IMR-90 (cell line): ENCODE results near the gene KCNK6. TPM values are rescaled to one million over a fixed set of nuclear protein-coding genes. Genes with fewer than 3 reads are reported as not detected.

ENCODE experiments used
- ATAC-seq: fragments of 200-7000 bp; cut with Tn5 transposase; 2 replicates; pipeline ENCODE4 v1.9.1; 2020; ENCODE audit warnings: low read depth, mild to moderate bottlenecking, moderate library complexity
- BruUV-seq: library from RNA; stranded (reverse); fragments of 400-500 nt; replicated peaks from 2 replicates; lab custom pipeline; 2021; lab: Mats Ljungman, UMichigan
- CTCF ChIA-PET: fragments of 300-600 bp; formaldehyde crosslinking; extraction: SDS; loops from one replicate; lab custom pipeline; 2021; ENCODE audit warnings: antibody characterized with exemption; lab: Yijun Ruan, JAX
- POLR2A ChIA-PET: fragments of 300-600 bp; sonication (Branson Sonifier 250); formaldehyde crosslinking; loops from one replicate; lab custom pipeline; 2022; ENCODE audit warnings: antibody characterized with exemption; ENCODE audit not compliant: unreplicated experiment; lab: Charles Lee
- DNase-seq: peaks from one replicate; pipeline ENCODE4 v3.0.0; 2013
- H2AFZ ChIP-seq: replicated peaks from 2 replicates; pipeline ENCODE3; 2013; ENCODE audit warnings: low read length, mild to moderate bottlenecking; ENCODE audit not compliant: poor library complexity
- H2AK5ac ChIP-seq: 2 replicates; pipeline ENCODE4 v1.6.1; 2013; ENCODE audit warnings: low read depth, low read length, inconsistent platforms
- H2AK9ac ChIP-seq: replicated peaks from 2 replicates; pipeline ENCODE3; 2013; ENCODE audit warnings: mild to moderate bottlenecking, low read depth, low read length, moderate library complexity; ENCODE audit not compliant: poor library complexity
- H2BK120ac ChIP-seq: 2 replicates; pipeline ENCODE4 v1.6.1; 2013; ENCODE audit warnings: low read depth, low read length, inconsistent platforms
- H2BK15ac ChIP-seq: 3 replicates; pipeline ENCODE4 v1.6.1; 2013; ENCODE audit warnings: low read depth, low read length, inconsistent platforms
- H2BK20ac ChIP-seq: 2 replicates; pipeline ENCODE4 v1.6.1; 2013; ENCODE audit warnings: low read depth, mild to moderate bottlenecking, inconsistent platforms, low read length, moderate library complexity
- H2BK5ac ChIP-seq: 2 replicates; pipeline ENCODE4 v1.6.1; 2013; ENCODE audit warnings: mild to moderate bottlenecking, low read depth, low read length, inconsistent platforms; ENCODE audit not compliant: poor library complexity, severe bottlenecking
- H3K14ac ChIP-seq: replicated peaks from 2 replicates; pipeline ENCODE4 v1.6.1; 2013; ENCODE audit warnings: low read depth, low read length, inconsistent platforms
- H3K18ac ChIP-seq: 2 replicates; pipeline ENCODE4 v1.6.1; 2013; ENCODE audit warnings: low read depth, low read length, control low read depth
- H3K23ac ChIP-seq: 2 replicates; pipeline ENCODE4 v1.6.1; 2013; ENCODE audit warnings: low read depth, low read length, inconsistent platforms
- H3K27ac ChIP-seq: 2 replicates; pipeline ENCODE4 v1.5.1; 2013; ENCODE audit warnings: mild to moderate bottlenecking, control low read depth, low read length; ENCODE audit not compliant: insufficient read depth
- H3K27me3 ChIP-seq: 2 replicates; pipeline ENCODE4 v1.6.1; 2013; ENCODE audit warnings: low read length; ENCODE audit not compliant: control insufficient read depth, insufficient read depth
- H3K36me3 ChIP-seq: 2 replicates; pipeline ENCODE4 v1.6.1; 2013; ENCODE audit warnings: low read length, mixed read lengths; ENCODE audit not compliant: control insufficient read depth, insufficient read depth
- H3K4ac ChIP-seq: 2 replicates; pipeline ENCODE4 v1.6.1; 2013; ENCODE audit warnings: low read depth, low read length, inconsistent platforms
- H3K4me1 ChIP-seq: 2 replicates; pipeline ENCODE4 v1.6.1; 2013; ENCODE audit warnings: low read length, mixed read lengths; ENCODE audit not compliant: control insufficient read depth, insufficient read depth
- H3K4me2 ChIP-seq: 2 replicates; pipeline ENCODE4 v1.6.1; 2013; ENCODE audit warnings: low read depth, mild to moderate bottlenecking, control low read depth, low read length, moderate library complexity
- H3K4me3 ChIP-seq: 2 replicates; pipeline ENCODE4 v1.5.1; 2013; ENCODE audit warnings: low read depth, mild to moderate bottlenecking, control low read depth, low read length, moderate library complexity; ENCODE audit not compliant: insufficient read depth
- H3K56ac ChIP-seq: 2 replicates; pipeline ENCODE4 v1.6.1; 2013; ENCODE audit warnings: low read length, inconsistent platforms; ENCODE audit not compliant: insufficient read depth; ENCODE audit errors: extremely low read depth
- H3K79me1 ChIP-seq, 2 experiments: 2 replicates each; pipeline ENCODE4 v1.6.1; 2013; ENCODE audit warnings: low read length in 2 of 2, inconsistent platforms in 1 of 2, low read depth in 1 of 2
- H3K9ac ChIP-seq: 2 replicates; pipeline ENCODE4 v1.6.1; 2013; ENCODE audit warnings: low read depth, low read length, control low read depth
- H3K9me1 ChIP-seq: 2 replicates; pipeline ENCODE4 v1.6.1; 2013; ENCODE audit warnings: low read length, inconsistent platforms; ENCODE audit not compliant: insufficient read depth
- H3K9me3 ChIP-seq: 2 replicates; pipeline ENCODE4 v1.6.1; 2013; ENCODE audit warnings: low read length; ENCODE audit not compliant: control insufficient read depth, insufficient read depth
- H4K20me1 ChIP-seq: 2 replicates; pipeline ENCODE4 v1.6.1; 2013; ENCODE audit warnings: low read length, inconsistent platforms; ENCODE audit not compliant: insufficient read depth
- H4K5ac ChIP-seq: 2 replicates; pipeline ENCODE4 v1.6.1; 2013; ENCODE audit warnings: mild to moderate bottlenecking, low read depth, low read length, control low read depth
- H4K8ac ChIP-seq, 2 experiments: 2 replicates each; pipeline ENCODE4 v1.6.1; 2013; ENCODE audit warnings: low read depth in 2 of 2, low read length in 2 of 2, control low read depth in 1 of 2, inconsistent platforms in 1 of 2
- H4K91ac ChIP-seq: 2 replicates; pipeline ENCODE4 v1.6.1; 2013; ENCODE audit warnings: low read depth, low read length, inconsistent platforms; ENCODE audit not compliant: insufficient read depth
- SMC3 ChIP-seq: fragments of 150-350 bp; IDR thresholded peaks from 2 replicates; pipeline ENCODE4 v1.6.1; 2016; ENCODE audit warnings: low read depth, mild to moderate bottlenecking, antibody characterized with exemption, low read length, moderate library complexity
- WGBS, 2 experiments: methylation state at CpG; one replicate each; pipeline versions ENCODE4 v1.1.5 to v1.1.7; 2013; ENCODE audit warnings: missing lambda C conversion rate in 2 of 2; ENCODE audit not compliant: insufficient read length in 1 of 2; ENCODE audit errors: extremely low coverage in 2 of 2; 5-methylcytosine and 5-hydroxymethylcytosine counted together
- dilution Hi-C: fragments of 300-500 bp; cut with HindIII; formaldehyde crosslinking; loops from one replicate; pipeline ENCODE4 v1.14.3; 2018; ENCODE audit warnings: low sequenced_read_pairs; ENCODE audit not compliant: unreplicated experiment
- in situ Hi-C: fragments of 300-500 bp; cut with MboI; formaldehyde crosslinking; loops from 3 replicates; pipeline ENCODE4 v1.14.3; 2019; ENCODE audit warnings: low sequenced_read_pairs, inconsistent platforms, mixed read lengths
- intact Hi-C: fragments of 100-400 bp; cut with micrococcal nuclease; formaldehyde crosslinking; loops from 2 replicates; pipeline ENCODE4 v1.10.0; 2022
- polyA plus RNA-seq, 3 experiments: library from polyadenylated mRNA; depleted of rRNA; stranded (reverse); fragments of >200 nt; gene quantifications; 2 replicates each; pipeline ENCODE4 v1.2.3, GENCODE V29; 2012; ENCODE audit warnings: low replicate concordance in 1 of 3
- total RNA-seq: library from RNA; depleted of rRNA; stranded (reverse); fragments of >200 nt; gene quantifications from 2 replicates; pipeline ENCODE4 v1.2.3, GENCODE V29; 2012
- TF ChIP-seq, protein P1 (sequence below): conservative IDR thresholded peaks from 2 replicates; pipeline ENCODE4 v1.5.1; 2012; ENCODE audit warnings: mild to moderate bottlenecking, low read depth, low read length, improper control_type of control experiment

KCNK6 gene
- total and polyA plus RNA-seq, 2 of the 4 experiments (the other 2 are of a cell fraction) = 2.7 to 4.5 TPM

DNA sequence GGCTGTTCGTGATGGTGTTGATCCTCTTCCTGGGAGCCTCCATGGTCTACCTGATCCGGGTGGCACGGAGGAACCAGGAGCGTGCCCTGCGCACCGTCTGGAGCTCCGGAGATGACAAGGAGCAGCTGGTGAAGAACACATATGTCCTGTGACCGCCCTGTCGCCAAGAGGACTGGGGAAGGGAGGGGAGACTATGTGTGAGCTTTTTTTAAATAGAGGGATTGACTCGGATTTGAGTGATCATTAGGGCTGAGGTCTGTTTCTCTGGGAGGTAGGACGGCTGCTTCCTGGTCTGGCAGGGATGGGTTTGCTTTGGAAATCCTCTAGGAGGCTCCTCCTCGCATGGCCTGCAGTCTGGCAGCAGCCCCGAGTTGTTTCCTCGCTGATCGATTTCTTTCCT is 27.8 kb upstream of the KCNK6 start:
- in situ Hi-C loops (no loop called here), intact Hi-C loops (no loop called here), dilution Hi-C loops (no loop called here)
- peaks cover 13% of the 10 kb centered on the region for H3K9me1 ChIP-seq
- no peak overlapping the region for H3K4me3 ChIP-seq
- peak overlapping the region; percentile 38 for H4K5ac ChIP-seq
- H3K18ac ChIP-seq = peak overlapping the region; percentile 25; the same call in 1 of the 2 replicates
- 0% methylated on average over 1 of the region's 15 CpGs; no CpG with 5 or more reads in 1 of the 2 experiments for WGBS, 2 experiments
- H2BK15ac ChIP-seq = peak overlapping the region; percentile 60; the same call in 2 of the 3 replicates
- H3K27ac ChIP-seq = no peak overlapping the region
- peaks cover 18% of the 10 kb centered on the region for H3K4me1 ChIP-seq
- no peak overlapping the region for H3K9ac ChIP-seq
- H3K23ac ChIP-seq = no peak overlapping the region
- H2BK20ac ChIP-seq = peak overlapping the region; percentile 72
- H2BK5ac ChIP-seq = peak overlapping the region; percentile 16
- ChIA-PET POLR2A (no interaction called here), CTCF (interaction anchor here (1.3 kb wide), 1 partner anchor 40 kb away, joined by 3 read pairs; no protein-coding TSS in a partner anchor)
- H3K36me3 ChIP-seq = no peaks in the 10 kb centered on the region
- H3K4me2 ChIP-seq = no peak overlapping the region
- TF ChIP-seq, protein P1, sequence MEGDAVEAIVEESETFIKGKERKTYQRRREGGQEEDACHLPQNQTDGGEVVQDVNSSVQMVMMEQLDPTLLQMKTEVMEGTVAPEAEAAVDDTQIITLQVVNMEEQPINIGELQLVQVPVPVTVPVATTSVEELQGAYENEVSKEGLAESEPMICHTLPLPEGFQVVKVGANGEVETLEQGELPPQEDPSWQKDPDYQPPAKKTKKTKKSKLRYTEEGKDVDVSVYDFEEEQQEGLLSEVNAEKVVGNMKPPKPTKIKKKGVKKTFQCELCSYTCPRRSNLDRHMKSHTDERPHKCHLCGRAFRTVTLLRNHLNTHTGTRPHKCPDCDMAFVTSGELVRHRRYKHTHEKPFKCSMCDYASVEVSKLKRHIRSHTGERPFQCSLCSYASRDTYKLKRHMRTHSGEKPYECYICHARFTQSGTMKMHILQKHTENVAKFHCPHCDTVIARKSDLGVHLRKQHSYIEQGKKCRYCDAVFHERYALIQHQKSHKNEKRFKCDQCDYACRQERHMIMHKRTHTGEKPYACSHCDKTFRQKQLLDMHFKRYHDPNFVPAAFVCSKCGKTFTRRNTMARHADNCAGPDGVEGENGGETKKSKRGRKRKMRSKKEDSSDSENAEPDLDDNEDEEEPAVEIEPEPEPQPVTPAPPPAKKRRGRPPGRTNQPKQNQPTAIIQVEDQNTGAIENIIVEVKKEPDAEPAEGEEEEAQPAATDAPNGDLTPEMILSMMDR = 0 out of 2 replicates have a peak, but pooled peaks have one; percentile 6
- no peak for TF ChIP-seq SMC3
- BruUV-seq = no TSS peak
- H3K4ac ChIP-seq = peak overlapping the region; percentile 73
- DNase-seq = no peak
- H4K20me1 ChIP-seq = no peaks in the 10 kb centered on the region
- H3K14ac ChIP-seq = 0 out of 2 replicates have a peak overlapping the region, but pooled peaks have one; percentile 51
- peak overlapping the region; percentile 19 to 90; a peak in 3 of 4 replicates for H4K8ac ChIP-seq
- peak overlapping the region; percentile 83 for H2AK9ac ChIP-seq
- ATAC-seq = no peak
- H4K91ac ChIP-seq = peak overlapping the region; percentile 88
- H2AK5ac ChIP-seq = peak overlapping the region; percentile 86
- no peaks in the 10 kb centered on the region for H3K9me3 ChIP-seq
- peak overlapping the region; percentile 81 for H2AFZ ChIP-seq
- peak overlapping the region; percentile 80 for H2BK120ac ChIP-seq
- no peaks in the 10 kb centered on the region for H3K79me1 ChIP-seq
- no peak overlapping the region for H3K56ac ChIP-seq
- no peaks in the 10 kb centered on the region for H3K27me3 ChIP-seq
